GM12864 (cell line): ENCODE measurements around the gene NSD1.

ENCODE experiments used
- DNase-seq: peaks from one replicate; pipeline ENCODE4 v3.0.0-alpha.2; 2011; ENCODE audit warnings: low read depth
- H3K4me3 ChIP-seq: 2 replicates; pipeline ENCODE4 v1.5.1; 2011; ENCODE audit warnings: mild to moderate bottlenecking, low read depth, low read length, control low read depth
- CTCF ChIP-seq: IDR thresholded peaks from 2 replicates; pipeline ENCODE4 v1.5.1; 2011; ENCODE audit warnings: low read depth, mild to moderate bottlenecking, moderate library complexity, low read length, control low read depth, inconsistent platforms; ENCODE audit errors: missing control alignments

Gene NSD1

GRCh38 chr5:177194268-177194667 lies 60.7 kb downstream of the NSD1 start:
- no peak overlapping the region for H3K4me3 ChIP-seq
- no peak for TF ChIP-seq CTCF
- DNase-seq: no peak

- no peak overlapping the region for H3K4me3 ChIP-seq
- no peak for TF ChIP-seq CTCF
- DNase-seq: no peak
Measured at GRCh38 chr5:177195307-177195952, 61.9 kb downstream of the NSD1 start.

GRCh38 chr5:177198738-177199137 lies 65.2 kb downstream of the NSD1 start:
- DNase-seq: no peak
- TF ChIP-seq CTCF: no peak

GRCh38 chr5:177204281-177204680 lies 70.7 kb downstream of the NSD1 start:
- TF ChIP-seq CTCF: no peak
- no peak for DNase-seq
- no peak overlapping the region for H3K4me3 ChIP-seq

More at GRCh38 chr5:177198738-177199137, 65.2 kb downstream of the NSD1 start:
- no peak overlapping the region for H3K4me3 ChIP-seq

GRCh38 chr5:177209610-177210009 lies 76.0 kb downstream of the NSD1 start:
- DNase-seq: no peak
- TF ChIP-seq CTCF: no peak
- H3K4me3 ChIP-seq: no peak overlapping the region

GRCh38 chr5:177212242-177212641 lies 78.7 kb downstream of the NSD1 start:
- no peak overlapping the region for H3K4me3 ChIP-seq
- no peak for DNase-seq
- no peak for TF ChIP-seq CTCF

GRCh38 chr5:177220576-177220975 lies 87.0 kb downstream of the NSD1 start:
- DNase-seq: no peak
- no peak for TF ChIP-seq CTCF

More at GRCh38 chr5:177220576-177220975, 87.0 kb downstream of the NSD1 start:
- no peak overlapping the region for H3K4me3 ChIP-seq
